Loucy (cell line): ENCODE measurements around the gene CFAP107.

Experiments used
- H2AFZ ChIP-seq: fragments of 200-600 bp; sonication (generic); 2 replicates; pipeline ENCODE4 v1.6.0; 2016; ENCODE audit warnings: antibody characterized with exemption, mild to moderate bottlenecking, low read length, moderate library complexity
- H3F3A ChIP-seq: fragments of 200-600 bp; 2 replicates; pipeline ENCODE4 v1.6.0; 2016; ENCODE audit warnings: antibody characterized with exemption, low read depth, mild to moderate bottlenecking
- H3K27me3 ChIP-seq: fragments of 200-600 bp; sonication (generic); 2 replicates; pipeline ENCODE4 v1.6.1; 2014; ENCODE audit warnings: low read length, mild to moderate bottlenecking; ENCODE audit not compliant: insufficient read depth, poor library complexity, severe bottlenecking
- H3K36me3 ChIP-seq: fragments of 200-600 bp; sonication (generic); 2 replicates; pipeline ENCODE4 v1.6.1; 2016; ENCODE audit warnings: low read length; ENCODE audit not compliant: insufficient read depth
- H3K4me1 ChIP-seq: fragments of 200-600 bp; sonication (generic); 2 replicates; pipeline ENCODE4 v1.5.1; 2014; ENCODE audit warnings: low read length, mild to moderate bottlenecking; ENCODE audit not compliant: insufficient read depth, poor library complexity, severe bottlenecking
- H3K4me2 ChIP-seq: fragments of 200-600 bp; sonication (generic); 2 replicates; pipeline ENCODE4 v1.6.0; 2014; ENCODE audit warnings: antibody characterized with exemption, low read length, low read depth, mild to moderate bottlenecking; ENCODE audit not compliant: poor library complexity, severe bottlenecking
- H3K4me3 ChIP-seq: fragments of 200-600 bp; sonication (generic); 2 replicates; pipeline ENCODE4 v1.5.1; 2014; ENCODE audit warnings: low read length, mild to moderate bottlenecking, mixed read lengths; ENCODE audit not compliant: poor library complexity, severe bottlenecking
- H3K79me2 ChIP-seq: fragments of 200-600 bp; sonication (generic); 2 replicates; pipeline ENCODE4 v1.6.1; 2014; ENCODE audit warnings: low read length; ENCODE audit not compliant: insufficient read depth
- H3K9ac ChIP-seq: fragments of 200-600 bp; sonication (generic); 2 replicates; pipeline ENCODE4 v1.6.0; 2014; ENCODE audit warnings: mild to moderate bottlenecking, low read depth, low read length, moderate library complexity; ENCODE audit not compliant: poor library complexity, severe bottlenecking
- H3K9me2 ChIP-seq: fragments of 200-600 bp; sonication (generic); replicated peaks from 2 replicates; pipeline ENCODE4 v1.6.1; 2016; ENCODE audit warnings: low read depth, low read length, mixed read lengths
- H3K9me3 ChIP-seq: fragments of 200-600 bp; sonication (generic); 2 replicates; pipeline ENCODE4 v1.6.1; 2014; ENCODE audit warnings: mild to moderate bottlenecking, antibody characterized with exemption, low read length, low read depth; ENCODE audit not compliant: insufficient read depth
- H4K20me1 ChIP-seq: fragments of 200-600 bp; sonication (generic); 2 replicates; pipeline ENCODE4 v1.6.0; 2014; ENCODE audit warnings: antibody characterized with exemption, low read length, mild to moderate bottlenecking; ENCODE audit not compliant: insufficient read depth, poor library complexity, severe bottlenecking
- EZH2phosphoT487 ChIP-seq: fragments of 200-600 bp; IDR thresholded peaks from 2 replicates; pipeline ENCODE4 v1.6.1; 2018; ENCODE audit warnings: antibody characterized with exemption, mild to moderate bottlenecking, moderate library complexity, borderline replicate concordance
- TF ChIP-seq, protein P1 (sequence below): fragments of 200-600 bp; sonication (generic); conservative IDR thresholded peaks from 2 replicates; pipeline ENCODE4 v1.5.1; 2014; ENCODE audit warnings: mild to moderate bottlenecking, antibody characterized with exemption, low read length

The CFAP107 gene

DNA sequence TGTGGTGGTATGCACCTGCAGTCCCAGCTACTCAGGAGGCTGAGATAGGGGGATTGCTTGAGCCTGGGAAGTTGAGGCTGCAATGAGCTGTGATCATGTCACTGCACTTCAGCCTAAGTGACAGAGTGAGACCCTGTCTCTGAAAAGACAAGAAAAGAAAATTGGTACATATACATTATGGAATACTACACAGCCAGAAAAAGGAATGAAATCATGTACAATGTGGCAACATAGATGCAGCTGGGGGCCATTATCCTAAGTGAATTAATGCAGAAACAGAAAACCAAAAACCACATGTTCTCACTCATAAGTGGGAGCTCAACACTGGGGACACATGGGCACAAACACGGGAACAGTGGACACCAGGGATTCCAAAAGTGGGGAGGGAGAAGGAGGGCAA lies 7.1 kb upstream of the CFAP107 start:
- Histone ChIP-seq H3K4me1 (no peaks in the 10 kb centered on the region), H3K4me3 (no peak overlapping the region), H2AFZ (no peak overlapping the region), H3K27me3 (no peaks in the 10 kb centered on the region), H3K9me3 (no peaks in the 10 kb centered on the region), H3K36me3 (no peaks in the 10 kb centered on the region), H3F3A (no peaks in the 10 kb centered on the region), H3K4me2 (no peak overlapping the region), H4K20me1 (no peaks in the 10 kb centered on the region), H3K9ac (no peak overlapping the region), H3K9me2 (no peaks in the 10 kb centered on the region; the same call in 1 of the 2 replicates), H3K79me2 (no peaks in the 10 kb centered on the region)
- TF ChIP-seq, protein P1, sequence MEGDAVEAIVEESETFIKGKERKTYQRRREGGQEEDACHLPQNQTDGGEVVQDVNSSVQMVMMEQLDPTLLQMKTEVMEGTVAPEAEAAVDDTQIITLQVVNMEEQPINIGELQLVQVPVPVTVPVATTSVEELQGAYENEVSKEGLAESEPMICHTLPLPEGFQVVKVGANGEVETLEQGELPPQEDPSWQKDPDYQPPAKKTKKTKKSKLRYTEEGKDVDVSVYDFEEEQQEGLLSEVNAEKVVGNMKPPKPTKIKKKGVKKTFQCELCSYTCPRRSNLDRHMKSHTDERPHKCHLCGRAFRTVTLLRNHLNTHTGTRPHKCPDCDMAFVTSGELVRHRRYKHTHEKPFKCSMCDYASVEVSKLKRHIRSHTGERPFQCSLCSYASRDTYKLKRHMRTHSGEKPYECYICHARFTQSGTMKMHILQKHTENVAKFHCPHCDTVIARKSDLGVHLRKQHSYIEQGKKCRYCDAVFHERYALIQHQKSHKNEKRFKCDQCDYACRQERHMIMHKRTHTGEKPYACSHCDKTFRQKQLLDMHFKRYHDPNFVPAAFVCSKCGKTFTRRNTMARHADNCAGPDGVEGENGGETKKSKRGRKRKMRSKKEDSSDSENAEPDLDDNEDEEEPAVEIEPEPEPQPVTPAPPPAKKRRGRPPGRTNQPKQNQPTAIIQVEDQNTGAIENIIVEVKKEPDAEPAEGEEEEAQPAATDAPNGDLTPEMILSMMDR, result no peak
- no peak for TF ChIP-seq EZH2phosphoT487

- Histone ChIP-seq H4K20me1 (no peaks in the 10 kb centered on the region), H3K79me2 (no peaks in the 10 kb centered on the region), H3K27me3 (no peaks in the 10 kb centered on the region), H3K9me2 (no peaks in the 10 kb centered on the region; the same call in 1 of the 2 replicates), H3K9me3 (no peaks in the 10 kb centered on the region), H3K4me2 (no peak overlapping the region), H3K36me3 (no peaks in the 10 kb centered on the region), H3K4me1 (no peaks in the 10 kb centered on the region), H3K4me3 (no peak overlapping the region), H3K9ac (no peak overlapping the region), H3F3A (no peaks in the 10 kb centered on the region), H2AFZ (no peak overlapping the region)
- TF ChIP-seq EZH2phosphoT487, result no peak
- TF ChIP-seq, protein P1, result no peak
These were observed 6.4 kb upstream of the CFAP107 start for GRCh38 chr1:12739613-12740012.

DNA sequence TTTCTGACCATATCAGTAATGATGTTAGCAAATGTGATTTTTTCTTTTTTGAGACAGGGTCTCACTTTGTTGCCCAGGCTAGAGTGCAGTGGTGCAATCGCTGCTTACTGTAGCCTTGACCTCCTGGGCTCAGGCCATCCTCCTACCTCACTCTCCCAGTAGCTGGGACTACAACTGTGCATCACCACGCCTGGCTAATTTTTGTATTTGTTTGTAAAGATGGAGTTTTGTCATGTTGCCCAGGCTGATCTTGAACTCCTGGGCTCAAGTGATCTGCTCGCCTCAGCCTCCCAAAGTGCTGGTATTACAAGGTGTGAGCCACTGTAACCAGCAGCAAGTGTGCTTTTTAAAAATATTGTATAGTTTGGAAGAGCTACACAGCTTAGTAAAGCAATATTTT lies 4.1 kb upstream of the CFAP107 start:
- no peaks in the 10 kb centered on the region for H3K79me2 ChIP-seq
- H3K4me1 ChIP-seq, result no peaks in the 10 kb centered on the region
- H3K27me3 ChIP-seq, result no peaks in the 10 kb centered on the region
- H3K36me3 ChIP-seq, result no peaks in the 10 kb centered on the region
- no peak overlapping the region for H2AFZ ChIP-seq
- no peaks in the 10 kb centered on the region for H4K20me1 ChIP-seq
- H3K4me3 ChIP-seq, result no peak overlapping the region
- no peaks in the 10 kb centered on the region; the same call in 1 of the 2 replicates for H3K9me2 ChIP-seq
- H3F3A ChIP-seq, result no peaks in the 10 kb centered on the region
- H3K9me3 ChIP-seq, result no peaks in the 10 kb centered on the region
- TF ChIP-seq, protein P1, result no peak
- no peak for TF ChIP-seq EZH2phosphoT487
- no peak overlapping the region for H3K9ac ChIP-seq
- H3K4me2 ChIP-seq, result no peak overlapping the region
